Right ventricle myocardium superior (tissue), 1 donor: Measurements from ENCODE around the gene DHX16. TPM values are rescaled to one million over a fixed set of nuclear protein-coding genes. Genes with fewer than 3 reads are reported as not detected.
"Not testable (repeated sequence)": the region's sequence is repeated elsewhere in the genome, so short reads cannot be mapped to it uniquely, and the experiment has no call there.

Experiments used
- ATAC-seq: fragments of 200-7000 bp; cut with Tn5 transposase; one replicate; pipeline ENCODE4 v1.9.1; 2020; ENCODE audit warnings: mild to moderate bottlenecking; ENCODE audit not compliant: poor library complexity
- DNase-seq: peaks from one replicate; pipeline ENCODE4 v3.0.0-alpha.2; 2020
- intact Hi-C: fragments of 100-400 bp; cut with DNase I; formaldehyde crosslinking; loops from one replicate; pipeline ENCODE4 v1.11.2; 2022
- total RNA-seq: library from RNA; stranded (reverse); fragmentation: NEBNext Ultra II Directional; extraction: Animal tissue kit (Norgen Biotek cat#: 25700); gene quantifications from one replicate; pipeline ENCODE4 v1.2.1, GENCODE V29; 2021
- donor health status: DM: no; HTN: yes; CAD: no; lungs with severe emphysema.

Gene DHX16
- total RNA-seq, 1 donor from 2014 or later, result 20.5 TPM

DNA sequence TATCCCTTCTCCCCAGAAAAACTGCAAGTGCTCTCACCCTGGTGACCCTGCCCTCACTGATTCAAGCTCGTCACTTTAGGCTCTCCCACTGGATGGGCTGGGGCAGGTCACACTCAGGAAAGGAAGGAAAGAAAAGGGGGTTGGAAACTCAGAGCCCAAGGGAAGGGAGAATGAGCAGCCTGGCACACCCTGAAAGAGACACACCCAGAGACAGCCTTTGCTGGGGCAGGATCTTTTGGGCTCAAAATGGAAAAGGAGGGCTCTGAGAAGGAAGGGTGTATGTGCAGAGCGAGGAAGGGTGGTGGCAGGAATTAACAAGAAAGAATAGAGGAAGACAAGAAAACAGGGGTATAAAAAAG lies 11.2 kb upstream of the DHX16 start:
- no peak for DNase-seq
- no peak for ATAC-seq
- intact Hi-C loops, result no loop called here

DNA sequence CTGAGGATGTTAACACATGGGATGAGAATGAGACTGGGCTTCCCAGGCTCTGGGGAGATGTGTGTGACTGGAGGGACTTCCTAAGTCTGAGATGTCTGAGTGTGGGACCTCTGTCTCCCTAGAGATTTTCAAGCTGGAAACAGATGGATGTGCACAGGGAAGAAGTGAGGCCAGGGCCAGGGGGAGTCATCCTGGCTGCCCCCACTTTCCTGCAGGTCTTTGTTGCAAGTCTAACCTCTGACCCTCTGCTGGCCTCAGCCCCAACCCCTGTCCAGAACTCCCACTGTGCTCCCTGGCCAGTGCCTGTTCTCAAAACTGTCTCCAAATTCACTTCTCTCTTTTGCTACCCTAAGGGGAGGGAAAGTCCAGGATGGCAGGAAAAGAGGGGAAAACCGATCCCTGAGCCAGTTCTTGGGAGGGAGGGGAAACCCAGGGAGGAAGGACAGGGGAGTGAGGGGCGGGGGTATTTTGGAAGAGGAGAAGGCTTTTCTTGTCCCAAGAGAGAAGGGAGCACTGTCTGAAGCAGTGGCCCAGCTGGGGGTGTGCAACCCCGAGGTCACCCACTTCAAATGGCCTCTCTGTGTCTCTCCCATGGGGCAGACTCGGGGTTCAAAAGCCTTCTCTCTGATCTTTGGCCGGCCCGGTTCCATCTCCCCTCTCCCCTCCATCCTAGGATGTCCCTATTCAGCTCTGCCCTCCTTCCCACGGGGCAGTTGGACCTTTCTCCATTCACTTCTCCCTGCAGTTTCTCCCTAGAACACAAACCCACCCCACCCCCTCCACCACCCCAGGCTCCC lies 10.6 kb upstream of the DHX16 start:
- intact Hi-C loops, result no loop called here
- DNase-seq (no peak), ATAC-seq (no peak)

DNA sequence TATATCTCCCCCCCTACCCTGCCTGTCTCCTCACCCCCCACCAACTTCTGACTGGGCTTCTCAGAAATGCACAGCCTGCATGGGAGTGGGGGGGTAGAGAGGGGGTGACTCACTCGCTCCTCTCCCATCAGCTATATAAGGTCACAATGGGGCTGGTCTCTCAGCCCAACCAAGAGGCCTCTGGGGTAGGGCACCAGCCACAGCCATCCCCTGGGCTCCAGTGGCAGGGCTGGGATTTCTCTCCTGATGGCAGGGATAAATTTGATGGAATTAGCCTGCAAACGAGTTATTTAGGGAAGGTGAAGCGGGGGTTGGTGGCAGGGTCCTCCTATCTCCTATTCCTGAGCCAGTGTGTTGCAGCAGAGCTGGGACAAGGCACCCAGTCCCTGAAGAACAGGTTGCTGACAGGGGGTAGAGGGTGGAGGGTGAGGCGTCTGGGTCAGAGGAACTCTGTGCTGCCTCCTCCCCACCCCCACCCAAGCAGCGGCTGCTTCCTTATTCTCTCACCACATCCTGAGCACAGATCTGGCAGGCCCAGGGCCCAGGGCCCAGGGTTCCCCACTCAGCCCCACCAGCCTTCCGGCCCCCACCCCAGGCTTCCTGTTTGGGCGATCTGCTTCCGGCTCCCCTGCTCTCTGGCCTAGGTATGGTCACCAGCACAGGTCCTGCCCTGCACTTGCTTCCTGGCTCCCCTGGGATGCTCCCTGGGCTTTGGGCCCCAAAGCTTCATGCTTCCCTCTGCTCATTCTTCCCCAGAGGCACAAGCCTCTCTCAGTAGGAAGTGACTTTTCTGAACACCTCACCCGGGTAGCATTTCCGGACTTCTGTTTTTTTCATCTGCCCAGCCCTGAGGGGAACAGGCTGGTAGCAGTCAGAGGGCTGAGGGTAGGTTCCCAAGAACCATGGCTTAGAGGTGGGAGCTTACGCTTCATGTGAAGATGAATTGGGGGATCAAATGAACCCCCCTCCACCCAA lies 9.6 kb upstream of the DHX16 start:
- DNase-seq (peak; percentile 91), ATAC-seq (peak; percentile 18)
- intact Hi-C loops, result no loop called here

DNA sequence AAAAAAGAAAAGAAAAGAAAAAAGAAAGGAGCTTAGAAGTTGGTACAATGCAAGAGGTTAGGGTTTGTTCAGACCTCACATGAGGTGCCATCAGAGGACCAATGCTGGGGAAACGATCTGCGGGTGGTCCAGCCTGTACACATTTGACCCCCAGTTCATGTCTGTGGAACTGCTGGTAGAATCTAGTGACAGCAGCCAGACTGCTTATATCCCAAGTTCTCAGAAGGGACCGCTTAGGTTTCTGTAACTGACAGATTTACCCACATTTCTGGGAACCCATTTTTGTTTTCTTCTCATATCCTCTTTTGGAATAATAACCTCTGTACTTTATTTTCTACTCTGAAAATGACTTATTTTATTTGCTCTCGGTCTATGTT lies 8.9 kb upstream of the DHX16 start:
- ATAC-seq (no peak), DNase-seq (no peak)
- intact Hi-C loops, result no loop called here

DNA sequence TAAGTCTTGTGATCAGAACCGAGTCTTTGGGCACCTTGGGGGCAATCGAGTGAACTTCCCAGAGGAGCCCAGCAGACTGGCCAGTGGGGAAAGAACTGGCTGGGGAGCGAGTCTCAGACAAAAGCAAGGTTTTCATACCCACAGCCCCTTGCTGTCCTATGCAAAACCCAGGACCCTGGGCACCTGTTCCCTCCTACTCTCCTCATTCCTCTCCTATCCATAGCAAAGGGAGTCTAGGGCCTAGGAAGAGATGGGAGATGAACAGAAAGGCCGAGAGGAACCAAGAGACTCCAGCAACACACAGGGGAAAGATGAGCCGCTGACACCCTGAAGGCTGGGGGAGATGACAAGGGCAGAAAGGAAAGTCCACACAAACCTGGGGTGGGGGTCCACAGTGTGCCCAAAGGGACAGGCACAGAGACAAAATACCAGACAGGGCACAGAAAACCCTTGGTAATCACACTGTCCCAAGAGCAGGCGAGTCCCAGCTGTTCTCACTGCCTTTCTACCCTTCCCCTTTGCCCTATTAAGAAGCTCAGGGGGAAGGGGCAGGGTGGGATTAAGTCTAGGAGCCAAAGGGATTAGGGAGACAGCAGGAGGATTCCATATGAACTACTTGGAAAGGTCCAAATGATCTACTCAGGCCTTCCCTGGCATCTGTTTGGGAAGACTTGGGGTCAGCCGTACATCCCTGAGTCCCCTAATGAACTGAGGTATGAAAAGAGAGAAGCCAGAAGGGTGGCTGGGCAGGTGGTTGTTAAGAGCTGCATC lies 7.1 kb upstream of the DHX16 start:
- ATAC-seq (no peak), DNase-seq (no peak)
- intact Hi-C loops, result loop anchor here (2.0 to 10.0 kb wide), 2 partner anchors 43 to 205 kb away; partner anchors contain the start of gene DDR1

DNA sequence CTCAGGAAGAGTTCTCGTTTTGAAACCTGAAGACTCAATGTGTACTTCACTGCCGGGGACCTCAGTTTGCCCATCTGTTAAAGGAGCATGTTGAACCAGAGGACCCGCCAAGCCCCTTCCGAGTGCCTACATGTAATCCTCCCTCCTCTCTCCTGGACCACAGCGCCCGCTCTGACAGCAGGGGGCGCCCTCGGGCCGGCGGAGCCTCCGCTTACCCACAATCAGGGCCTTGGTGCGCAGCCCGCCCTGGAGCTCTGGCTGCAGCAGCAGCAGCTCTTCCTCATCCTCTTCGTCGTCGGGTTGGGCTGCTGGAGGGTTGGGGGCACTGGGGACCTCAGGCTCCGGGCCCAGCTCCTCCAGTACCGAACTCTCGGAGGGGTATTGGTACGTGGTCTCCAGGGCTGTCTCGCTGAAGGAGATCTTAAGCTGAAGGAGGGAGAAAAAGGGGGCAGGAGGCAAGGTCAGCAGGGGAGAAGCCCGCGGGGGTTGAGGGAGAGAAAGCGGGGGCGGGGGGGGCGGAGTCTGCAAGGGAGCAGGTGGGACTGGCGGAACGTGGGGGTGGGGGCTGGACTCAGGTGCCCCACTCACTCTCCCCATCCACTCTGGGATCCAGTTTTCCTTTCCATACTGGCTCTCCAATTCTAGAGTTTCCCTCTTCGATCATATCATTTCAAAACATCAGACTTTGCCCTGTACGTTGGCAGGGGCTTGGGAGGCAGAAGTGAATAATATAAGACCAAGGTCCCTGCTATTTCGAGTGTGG lies 6.3 kb upstream of the DHX16 start:
- intact Hi-C loops, result loop anchor here (2.0 to 10.0 kb wide), 2 partner anchors 44 to 206 kb away; partner anchors contain the start of gene DDR1
- ATAC-seq, result peak; percentile 87
- peak; percentile 92 for DNase-seq

DNA sequence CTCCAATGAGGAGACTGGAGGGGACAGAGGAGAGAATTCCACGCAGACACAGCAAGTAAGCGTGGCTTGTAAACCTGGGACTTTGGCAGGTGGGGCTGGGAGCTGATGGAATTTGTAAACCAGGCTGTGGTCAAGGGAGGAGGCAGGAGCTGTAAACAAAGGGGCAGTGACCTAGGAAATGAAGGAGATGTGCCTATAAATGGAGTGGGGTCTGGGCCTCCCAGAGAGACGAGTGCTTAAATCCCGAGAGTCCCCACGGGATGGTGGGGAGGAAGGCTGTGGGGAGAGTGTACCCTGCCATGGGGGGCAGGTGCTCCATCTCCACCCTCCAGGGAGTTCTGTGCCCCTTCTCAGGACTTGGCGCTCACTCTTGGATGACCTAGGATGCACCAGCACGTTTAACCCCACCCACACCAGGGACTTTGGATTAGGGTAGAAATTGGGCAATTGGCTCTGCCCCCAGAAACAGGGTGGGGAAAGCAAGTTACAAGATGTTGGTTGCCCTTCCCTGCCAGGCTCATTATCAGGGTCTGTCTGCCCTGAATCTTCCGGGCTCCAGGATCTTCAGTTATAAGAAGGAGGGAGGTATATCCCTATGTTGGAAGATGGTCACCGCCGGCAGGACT lies 4.0 kb upstream of the DHX16 start:
- intact Hi-C loops, result loop anchor here (10.0 kb wide), 1 partner anchor 208 kb away; the partner anchor contains the start of gene DDR1
- ATAC-seq, result no peak
- DNase-seq, result no peak

DNA sequence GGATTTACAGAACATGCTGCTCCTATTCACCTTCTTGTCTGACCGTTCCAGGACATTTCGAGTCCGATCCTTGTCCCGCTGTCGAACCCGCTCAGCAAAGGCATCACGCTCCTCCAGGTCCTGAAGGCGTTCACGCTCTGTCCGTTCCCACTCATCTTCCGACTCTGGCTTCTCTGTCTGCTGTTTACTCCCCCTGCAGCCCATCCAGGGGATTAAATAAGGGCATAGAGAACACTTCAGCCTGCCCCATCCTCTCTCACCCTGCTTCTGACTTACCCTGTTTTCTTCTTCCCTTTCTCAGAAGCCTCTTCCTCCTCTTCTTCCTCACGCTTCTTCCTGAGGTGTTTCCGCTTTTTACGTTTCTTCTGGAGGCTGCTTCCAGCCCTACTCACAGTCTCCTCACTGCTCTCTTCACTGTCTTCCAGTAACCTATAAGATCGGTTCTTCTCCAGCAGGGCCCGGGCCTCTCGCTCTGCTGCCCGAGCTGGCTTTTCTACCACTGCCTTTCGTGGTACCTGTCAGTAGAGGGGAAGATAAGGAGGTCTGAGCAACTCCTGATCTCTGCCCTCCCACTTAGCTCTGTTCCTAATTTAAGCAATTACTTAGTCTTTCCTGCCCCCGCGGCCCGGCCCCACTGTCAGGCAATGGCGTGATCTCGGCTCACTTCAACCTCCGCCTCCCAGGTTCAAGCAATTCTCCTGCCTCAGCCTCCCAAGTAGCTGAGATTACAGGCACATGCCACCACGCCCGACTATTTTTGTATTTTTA lies 1.9 kb downstream of the DHX16 start:
- intact Hi-C loops, result loop anchor here (10.0 kb wide), 1 partner anchor 214 kb away; the partner anchor contains the start of gene DDR1
- no peak for DNase-seq

DNA sequence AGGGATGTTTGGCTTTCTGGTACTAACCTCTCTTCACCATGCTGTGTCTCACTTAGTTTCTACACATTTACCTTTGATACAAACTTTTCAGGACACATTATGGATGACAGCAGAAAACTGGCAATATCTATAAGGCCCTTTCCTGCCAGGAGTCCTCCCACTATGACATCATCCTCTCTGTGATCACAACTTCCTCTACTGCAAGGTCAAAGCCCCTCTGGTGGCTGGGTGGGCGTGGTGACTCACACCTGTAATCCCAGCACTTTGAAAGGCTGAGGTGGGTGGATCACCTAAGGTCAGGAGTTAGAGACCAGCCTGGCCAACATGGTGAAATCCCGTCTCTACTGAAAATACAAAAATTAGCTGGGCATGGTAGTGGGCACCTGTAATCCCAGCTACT lies 6.5 kb downstream of the DHX16 start:
- ATAC-seq, DNase-seq, intact Hi-C loops: not testable (repeated sequence)

More for the DNA sequence above, 1.9 kb downstream of the DHX16 start:
- no peak for ATAC-seq

DNA sequence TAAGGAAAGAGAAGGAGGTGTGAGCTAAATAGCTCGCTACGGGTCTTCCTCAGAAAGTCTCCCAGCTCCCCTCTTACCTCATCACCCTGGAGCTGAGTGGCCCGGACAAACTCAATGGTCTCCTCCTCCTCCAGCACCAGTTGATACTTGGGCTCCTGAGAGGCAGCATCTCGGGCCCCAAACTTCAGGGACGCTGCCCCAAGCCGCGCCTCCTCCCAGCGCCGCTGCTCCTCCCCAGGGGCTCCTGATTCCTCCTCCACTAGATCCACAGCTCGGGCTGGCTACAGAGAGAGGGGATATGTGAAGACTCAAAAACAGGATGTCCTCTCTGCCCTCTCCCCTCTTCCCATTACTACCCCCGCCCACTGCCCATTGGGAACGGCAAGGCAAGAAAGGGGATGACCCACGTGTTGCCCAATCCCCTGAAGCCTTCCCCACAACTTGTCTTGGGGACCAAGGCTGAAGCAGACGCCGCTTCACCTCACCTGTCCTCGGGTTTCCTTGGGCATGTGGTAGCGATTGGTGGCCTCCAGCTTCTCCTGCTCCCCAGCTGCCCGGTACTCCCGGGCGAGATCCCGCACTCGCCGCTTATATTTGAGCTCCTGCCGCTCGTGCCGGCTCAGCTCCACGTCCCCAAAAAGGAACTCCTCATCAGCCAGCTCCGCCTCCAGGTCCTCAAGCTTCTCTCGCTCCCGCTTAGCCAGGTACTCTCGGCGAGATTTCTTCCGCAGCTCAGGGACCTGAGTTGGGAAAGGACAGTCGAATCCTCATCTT lies 7.6 kb downstream of the DHX16 start:
- intact Hi-C loops, result no loop called here
- ATAC-seq, result no peak
- DNase-seq, result no peak

DNA sequence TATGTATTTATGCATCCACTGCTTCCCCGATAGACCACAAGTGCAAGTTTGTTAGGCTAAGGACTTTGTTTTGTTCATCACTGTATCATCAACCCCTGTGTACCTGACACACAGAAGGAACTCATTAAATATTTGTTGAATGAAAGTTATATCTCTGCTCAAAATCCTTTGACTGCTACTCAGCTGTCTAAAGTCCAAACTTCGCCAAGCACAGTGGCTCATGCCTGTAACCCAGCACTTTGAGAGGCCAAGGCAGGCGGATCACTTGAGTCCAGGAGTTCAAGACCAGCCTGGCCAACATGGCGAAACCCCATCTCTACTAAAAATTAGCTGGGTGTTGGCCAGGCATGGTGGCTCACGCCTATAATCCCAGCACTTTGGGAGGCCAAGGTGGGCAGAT lies 14.9 kb downstream of the DHX16 start:
- ATAC-seq, intact Hi-C loops, DNase-seq: not testable (repeated sequence)

DNA sequence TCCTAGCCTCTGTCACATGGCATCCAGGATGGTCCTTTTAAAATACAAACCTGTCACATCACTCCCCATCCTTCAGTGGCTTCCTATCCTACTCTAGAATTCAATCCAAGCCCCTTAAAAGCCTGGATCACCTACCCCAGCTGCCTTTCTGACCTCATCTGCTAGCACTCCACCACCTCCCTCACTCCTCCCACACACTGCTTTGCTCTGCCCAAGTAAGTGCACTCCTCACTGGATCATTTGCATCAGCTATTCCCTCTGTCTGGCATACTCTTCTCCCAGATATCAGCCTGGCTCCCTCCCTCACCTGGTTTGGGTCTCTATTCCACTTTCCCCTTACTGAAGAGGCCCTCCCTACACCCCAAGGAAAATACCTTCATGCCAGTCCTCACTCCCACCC lies 15.4 kb downstream of the DHX16 start:
- ATAC-seq (no peak), DNase-seq (no peak)
- intact Hi-C loops, result no loop called here

DNA sequence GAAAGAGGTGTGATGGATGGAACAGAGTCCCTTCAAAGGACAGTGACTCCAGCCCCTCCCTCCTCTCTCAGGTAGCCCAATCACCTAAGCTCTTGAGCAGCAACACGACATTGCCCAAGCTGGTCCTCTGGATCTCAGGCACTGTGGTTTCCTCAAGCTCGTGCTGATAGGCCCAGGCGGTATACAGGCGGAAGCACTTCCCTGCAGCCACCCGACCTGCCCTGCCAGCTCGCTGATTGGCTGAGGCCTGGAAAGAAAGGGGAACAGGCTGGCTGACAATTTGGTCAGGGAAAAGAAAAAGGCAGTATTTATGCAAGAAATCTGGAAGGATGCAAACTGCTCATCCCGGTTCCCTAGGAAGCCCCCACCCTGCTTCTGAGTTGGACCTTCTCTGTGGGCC lies 16.3 kb downstream of the DHX16 start:
- intact Hi-C loops, result no loop called here
- no peak for ATAC-seq
- no peak for DNase-seq

DNA sequence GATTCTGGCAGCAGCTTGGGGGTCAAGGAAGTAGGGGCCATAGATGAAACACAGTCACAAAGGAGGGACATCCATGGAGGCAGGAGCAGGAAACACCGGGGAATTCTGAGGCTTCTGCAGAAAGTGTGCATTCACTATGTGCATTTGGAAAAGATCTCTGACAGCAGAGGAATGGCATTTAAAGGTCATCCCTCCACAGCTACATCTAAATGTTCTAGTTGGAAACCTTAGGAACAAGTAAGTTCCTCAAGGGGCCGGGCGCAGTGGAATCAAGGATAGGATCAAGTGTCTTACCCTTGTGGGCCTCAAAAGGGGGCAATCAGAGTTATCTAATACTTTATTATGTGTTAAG lies 17.1 kb downstream of the DHX16 start:
- intact Hi-C loops, result no loop called here
- no peak for ATAC-seq
- DNase-seq, result no peak

DNA sequence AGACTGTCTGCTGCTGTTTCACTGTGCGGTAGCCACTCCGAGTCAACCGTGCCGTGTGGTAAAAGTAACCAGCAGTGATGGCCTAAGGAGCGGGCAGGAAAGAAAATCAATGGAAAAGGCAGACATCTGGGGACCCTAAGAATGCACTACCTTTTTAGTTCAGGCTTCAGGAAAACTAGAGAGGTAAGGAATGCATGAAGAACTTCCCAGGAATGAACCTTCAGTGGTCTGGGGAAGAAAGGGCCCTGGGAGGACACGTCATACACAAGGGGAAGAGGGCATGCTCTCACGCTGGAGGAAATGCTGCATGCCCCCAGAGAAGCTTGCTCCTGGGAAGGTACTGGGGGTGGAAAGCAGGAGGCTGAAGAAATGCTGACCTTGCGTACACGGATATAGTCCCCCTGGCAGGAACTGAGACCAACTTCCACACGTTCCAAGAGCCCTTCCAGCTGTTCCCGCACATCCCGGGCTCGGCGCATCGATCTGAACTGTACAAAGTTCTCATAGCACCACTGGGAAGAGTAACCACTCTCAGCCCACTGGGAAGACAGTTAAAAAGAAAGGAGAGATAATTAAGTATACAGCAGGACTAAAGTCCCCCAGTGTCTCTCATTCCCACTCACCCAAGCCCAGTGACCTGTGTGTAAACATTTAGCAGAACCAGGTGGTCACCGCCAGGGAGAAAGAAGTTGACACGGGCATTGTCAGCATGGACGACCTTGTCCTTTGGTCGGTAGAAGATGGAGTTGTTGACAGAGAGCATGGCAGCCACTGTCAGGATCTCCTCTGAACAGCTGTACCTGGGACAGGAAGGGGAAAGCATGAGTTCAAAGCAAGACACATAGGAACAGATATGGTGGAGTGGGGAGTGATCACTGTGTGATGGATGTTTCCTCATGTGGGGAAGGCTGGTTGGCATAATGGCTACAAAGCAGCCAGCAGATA lies 17.7 kb downstream of the DHX16 start:
- no peak for ATAC-seq
- intact Hi-C loops, result no loop called here
- DNase-seq, result no peak
